IPS-20b (cell line): ENCODE data around the gene DIPK1B.
A peak's percentile ranks its signal among the peaks of the same experiment; 100 is the strongest.
"Not testable (repeated sequence)": the region's sequence is repeated elsewhere in the genome, so short reads cannot be mapped to it uniquely, and the experiment has no call there.

Experiments
- H3K27ac ChIP-seq: one replicate; pipeline ENCODE4 v1.5.1; 2013; ENCODE audit warnings: low read length
- H3K27me3 ChIP-seq: 2 replicates; pipeline ENCODE4 v1.6.1; 2013; ENCODE audit warnings: mild to moderate bottlenecking, low read length, inconsistent platforms; ENCODE audit not compliant: insufficient read depth
- H3K36me3 ChIP-seq: 2 replicates; pipeline ENCODE4 v1.6.1; 2013; ENCODE audit warnings: low read depth, mild to moderate bottlenecking, inconsistent platforms, low read length, moderate library complexity; ENCODE audit not compliant: insufficient read depth
- H3K4me1 ChIP-seq: 2 replicates; pipeline ENCODE4 v1.6.1; 2013; ENCODE audit warnings: mild to moderate bottlenecking, control low read depth, inconsistent platforms, low read length, moderate library complexity; ENCODE audit not compliant: insufficient read depth
- H3K4me3 ChIP-seq: 2 replicates; pipeline ENCODE4 v1.5.1; 2013; ENCODE audit warnings: mild to moderate bottlenecking, low read length, inconsistent platforms
- H3K9ac ChIP-seq: 2 replicates; pipeline ENCODE4 v1.6.1; 2013; ENCODE audit warnings: low read depth, mild to moderate bottlenecking, inconsistent platforms, low read length, moderate library complexity
- H3K9me3 ChIP-seq: 2 replicates; pipeline ENCODE4 v1.6.1; 2013; ENCODE audit warnings: mild to moderate bottlenecking, low read depth, low read length, inconsistent platforms; ENCODE audit not compliant: insufficient read depth

DIPK1B gene

DNA sequence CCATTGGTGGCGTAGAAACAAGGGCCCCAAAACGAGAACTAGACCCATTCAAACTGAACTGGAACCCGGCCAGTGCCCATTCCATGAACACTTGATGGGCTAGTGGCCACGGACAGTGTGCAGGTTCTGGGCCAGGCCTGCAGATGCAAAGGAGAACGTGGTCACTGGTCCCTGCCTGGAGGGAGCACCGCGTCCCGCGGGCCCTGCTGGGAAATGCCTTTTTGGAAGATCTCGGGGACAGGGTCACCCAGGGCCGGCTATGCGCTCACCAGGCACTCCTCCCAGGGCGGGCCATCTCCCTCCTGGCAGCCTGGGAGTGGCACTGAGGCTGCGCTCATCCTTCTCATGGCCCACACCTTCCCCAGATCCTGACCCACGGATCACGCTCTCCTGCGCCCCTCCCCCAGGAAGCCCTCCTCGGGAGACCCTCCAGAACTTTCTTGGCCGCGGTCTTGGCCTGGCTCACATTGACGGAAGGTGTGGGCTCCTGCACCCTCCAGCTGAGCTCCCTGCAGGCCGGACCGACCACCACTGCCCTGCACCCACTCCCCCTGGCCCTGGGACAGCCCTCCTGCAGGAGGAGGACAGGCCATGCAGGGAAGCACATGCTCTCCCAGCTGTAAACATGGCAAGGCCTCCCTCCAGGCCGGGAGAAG lies 2.8 kb upstream of the DIPK1B start:
- no peak overlapping the region for H3K27ac ChIP-seq
- H3K9me3 ChIP-seq: no peaks in the 10 kb centered on the region
- no peak overlapping the region for H3K9ac ChIP-seq
- H3K4me1 ChIP-seq: no peaks in the 10 kb centered on the region; the same call in 1 of the 2 replicates
- no peaks in the 10 kb centered on the region; the same call in 1 of the 2 replicates for H3K36me3 ChIP-seq
- H3K4me3 ChIP-seq: no peak overlapping the region
- H3K27me3 ChIP-seq: peaks cover 17% of the 10 kb centered on the region; the same call in 1 of the 2 replicates

DNA sequence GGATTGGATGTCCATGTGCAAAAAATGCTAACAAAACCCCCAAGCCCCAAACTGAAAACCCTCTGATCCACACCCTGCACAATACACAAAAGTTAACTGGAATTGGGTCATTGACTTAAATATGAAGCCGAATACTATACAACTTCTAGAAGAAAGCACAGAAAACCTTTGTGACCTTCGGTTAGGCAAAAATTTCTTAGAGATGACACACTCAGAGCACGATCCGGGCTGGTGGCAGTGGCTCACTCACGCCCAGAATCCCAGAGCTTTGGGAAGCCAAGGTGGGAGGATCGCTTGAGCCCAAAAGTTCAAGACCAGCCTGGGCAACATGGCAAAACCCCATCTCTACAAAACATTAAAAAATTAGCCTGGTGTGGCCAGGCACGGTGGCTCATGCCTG lies 1.8 kb upstream of the DIPK1B start:
- H3K27ac ChIP-seq: no peak overlapping the region
- H3K4me1 ChIP-seq: no peaks in the 10 kb centered on the region; the same call in 1 of the 2 replicates
- peaks cover 17% of the 10 kb centered on the region; the same call in 1 of the 2 replicates for H3K27me3 ChIP-seq
- no peak overlapping the region for H3K9ac ChIP-seq
- no peaks in the 10 kb centered on the region; the same call in 1 of the 2 replicates for H3K36me3 ChIP-seq
- H3K9me3 ChIP-seq: no peaks in the 10 kb centered on the region
- no peak overlapping the region for H3K4me3 ChIP-seq

DNA sequence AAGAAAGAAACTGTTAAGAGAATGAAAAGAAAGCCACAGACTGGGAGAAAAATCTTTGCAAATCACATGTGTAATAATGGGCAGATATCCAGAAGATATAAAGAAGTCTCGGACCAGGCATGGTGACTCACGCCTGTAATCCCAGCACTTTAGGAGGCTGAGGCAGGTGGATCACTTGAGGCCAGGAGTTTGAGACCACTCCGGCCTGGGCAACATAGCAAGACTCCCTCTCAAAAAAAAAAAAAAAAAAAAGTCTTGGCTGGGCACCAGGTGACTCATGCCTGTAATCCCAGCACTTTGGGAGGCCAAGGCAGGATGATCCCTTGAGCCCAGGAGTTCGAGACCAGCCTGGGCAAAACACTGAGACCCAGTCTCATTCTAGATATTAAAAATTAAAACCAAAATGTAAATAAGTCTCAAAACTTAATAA lies 1.1 kb upstream of the DIPK1B start:
- H3K9me3 ChIP-seq, H3K9ac ChIP-seq, H3K4me1 ChIP-seq, H3K36me3 ChIP-seq, H3K27ac ChIP-seq: not testable (repeated sequence)
- Histone ChIP-seq H3K4me3 (peak overlapping the region; percentile 83; the same call in 1 of the 2 replicates), H3K27me3 (peaks cover 17% of the 10 kb centered on the region; the same call in 1 of the 2 replicates)

DNA sequence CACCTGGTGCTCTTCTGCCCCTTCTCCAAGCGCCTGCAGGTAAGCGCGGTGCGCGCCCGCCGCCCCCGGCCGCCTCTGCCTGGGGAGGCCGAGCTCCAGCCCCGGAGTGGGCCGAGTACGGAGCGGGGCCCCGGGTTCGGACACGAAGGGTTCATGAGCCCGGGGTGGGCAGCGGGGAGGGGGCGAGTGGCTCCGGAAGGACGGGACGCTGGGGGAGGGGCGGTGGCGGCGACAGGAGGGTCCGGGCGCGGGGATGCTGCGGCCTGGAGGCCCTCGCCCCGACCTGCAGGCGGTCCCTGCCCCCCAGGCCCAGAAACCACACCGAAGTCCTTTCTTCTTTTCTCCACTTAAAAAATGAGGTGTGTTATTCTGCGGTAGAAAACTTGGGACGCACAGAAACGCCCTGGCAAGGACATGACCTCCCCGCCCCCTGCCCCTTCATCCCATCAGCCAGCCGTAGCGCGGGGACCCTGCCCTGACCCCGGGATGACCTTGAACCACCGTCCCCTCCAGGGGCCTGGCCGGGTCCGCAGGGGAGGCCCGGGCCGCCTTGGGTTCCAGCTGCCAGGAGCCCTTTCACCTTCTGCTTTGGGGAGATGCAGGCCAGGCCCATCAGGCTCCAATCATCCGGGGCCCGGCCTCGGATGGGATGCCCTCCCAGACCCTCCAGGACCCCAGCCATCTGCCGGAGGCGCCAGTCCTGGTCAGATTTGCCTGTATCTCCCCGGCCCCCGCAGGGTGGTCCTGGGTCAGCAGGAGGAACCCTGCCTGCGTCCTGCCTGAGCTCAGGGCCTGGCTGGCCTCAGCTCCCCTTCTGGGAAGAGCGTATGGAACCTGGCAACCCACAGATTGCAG lies 545 bp downstream of the DIPK1B start:
- H3K27me3 ChIP-seq: peaks cover 17% of the 10 kb centered on the region; the same call in 1 of the 2 replicates
- no peaks in the 10 kb centered on the region; the same call in 1 of the 2 replicates for H3K4me1 ChIP-seq
- no peaks in the 10 kb centered on the region; the same call in 1 of the 2 replicates for H3K36me3 ChIP-seq
- peak overlapping the region; percentile 64; the same call in 1 of the 2 replicates for H3K9ac ChIP-seq
- no peaks in the 10 kb centered on the region for H3K9me3 ChIP-seq
- peak overlapping the region; percentile 75 for H3K4me3 ChIP-seq
- H3K27ac ChIP-seq: no peak overlapping the region

DNA sequence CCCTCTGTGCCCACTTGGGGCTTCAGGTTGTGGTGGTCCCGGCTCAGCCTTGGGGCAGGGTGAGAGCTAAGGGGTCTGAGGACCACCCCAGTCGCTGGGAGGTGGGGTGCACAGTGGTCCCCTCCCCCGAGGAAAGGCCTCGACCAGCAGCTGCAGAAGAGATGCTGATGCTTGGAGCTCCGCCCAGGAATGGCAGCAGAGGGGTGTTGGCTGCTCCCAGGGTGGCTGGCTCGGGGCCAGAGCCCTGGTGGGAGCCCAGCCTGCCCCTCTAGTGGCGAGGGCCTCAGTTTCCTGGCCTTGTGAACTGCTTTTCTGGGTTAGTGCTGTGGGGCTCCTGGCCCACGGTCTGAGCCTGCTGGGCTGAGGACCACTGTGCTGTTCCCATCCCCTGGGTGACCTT lies 1.2 kb downstream of the DIPK1B start:
- Histone ChIP-seq H3K27me3 (peaks cover 17% of the 10 kb centered on the region; the same call in 1 of the 2 replicates), H3K9me3 (no peaks in the 10 kb centered on the region), H3K4me1 (no peaks in the 10 kb centered on the region; the same call in 1 of the 2 replicates), H3K27ac (no peak overlapping the region), H3K36me3 (no peaks in the 10 kb centered on the region; the same call in 1 of the 2 replicates), H3K9ac (peak overlapping the region; percentile 64; the same call in 1 of the 2 replicates), H3K4me3 (peak overlapping the region; percentile 75)

DNA sequence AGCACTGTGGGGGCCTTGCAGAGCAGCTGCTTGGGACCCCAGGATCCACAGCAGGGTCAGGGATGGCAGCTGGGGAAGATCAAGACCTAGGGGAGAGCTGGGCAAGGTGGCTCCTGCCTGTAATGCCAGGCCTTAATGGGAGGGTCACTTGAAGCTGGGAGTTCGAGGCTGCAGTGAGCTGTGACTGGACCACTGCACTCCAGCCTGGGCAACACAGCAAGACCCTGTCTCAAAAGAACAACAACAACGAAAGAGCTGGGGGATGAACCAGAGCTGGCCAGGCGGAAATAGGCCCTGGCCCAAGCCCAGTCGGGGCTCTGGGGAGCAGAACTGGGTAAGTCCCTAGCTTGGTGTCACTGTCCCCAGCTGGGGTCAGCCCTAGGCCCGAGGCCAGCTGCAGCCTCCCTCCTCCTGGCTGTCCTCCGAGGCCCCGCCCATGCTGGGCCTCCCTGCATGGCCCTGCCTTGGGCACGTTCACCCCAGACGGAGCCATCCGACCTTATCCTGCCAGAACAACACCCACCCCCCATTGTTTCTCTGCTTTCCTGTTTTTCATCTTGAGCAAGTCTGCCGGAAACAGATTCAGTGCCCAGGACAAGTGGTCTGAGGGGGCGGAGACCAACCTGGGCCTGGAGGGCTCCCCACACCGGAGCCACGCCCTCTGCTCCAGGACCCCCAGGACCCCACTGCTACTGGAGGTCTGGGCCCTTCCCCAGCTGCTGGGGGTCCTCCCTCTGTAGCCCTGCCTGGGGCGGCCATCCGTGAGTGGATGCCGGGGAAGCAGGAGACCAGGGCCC lies 1.9 kb downstream of the DIPK1B start:
- no peaks in the 10 kb centered on the region for H3K9me3 ChIP-seq
- H3K9ac ChIP-seq: no peak overlapping the region
- H3K36me3 ChIP-seq: no peaks in the 10 kb centered on the region; the same call in 1 of the 2 replicates
- H3K27ac ChIP-seq: no peak overlapping the region
- H3K4me1 ChIP-seq: no peaks in the 10 kb centered on the region; the same call in 1 of the 2 replicates
- peaks cover 17% of the 10 kb centered on the region; the same call in 1 of the 2 replicates for H3K27me3 ChIP-seq
- H3K4me3 ChIP-seq: no peak overlapping the region

DNA sequence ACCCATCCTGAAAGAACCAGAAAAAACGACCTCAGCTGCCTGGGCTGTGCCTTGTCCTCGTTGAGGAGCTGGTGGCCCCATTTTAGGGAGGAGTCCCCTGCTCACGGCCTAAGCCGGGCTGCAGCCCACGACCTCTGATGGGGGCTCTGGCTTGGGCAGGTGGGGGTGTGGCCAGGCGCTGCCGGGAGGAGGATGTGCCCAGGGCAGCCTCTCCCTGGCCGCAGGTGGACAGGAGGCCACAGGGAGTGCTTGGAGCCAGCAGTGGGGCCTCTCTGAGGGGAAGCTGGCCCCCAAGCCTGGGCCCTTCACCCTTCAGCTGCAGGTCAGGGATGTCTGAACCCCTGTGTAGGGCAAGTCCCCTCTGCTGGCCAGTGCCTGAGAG lies 2.5 kb downstream of the DIPK1B start:
- Histone ChIP-seq H3K9ac (no peak overlapping the region), H3K4me3 (no peak overlapping the region), H3K4me1 (no peaks in the 10 kb centered on the region; the same call in 1 of the 2 replicates), H3K27ac (no peak overlapping the region), H3K36me3 (no peaks in the 10 kb centered on the region; the same call in 1 of the 2 replicates), H3K27me3 (peaks cover 17% of the 10 kb centered on the region; the same call in 1 of the 2 replicates), H3K9me3 (no peaks in the 10 kb centered on the region)

DNA sequence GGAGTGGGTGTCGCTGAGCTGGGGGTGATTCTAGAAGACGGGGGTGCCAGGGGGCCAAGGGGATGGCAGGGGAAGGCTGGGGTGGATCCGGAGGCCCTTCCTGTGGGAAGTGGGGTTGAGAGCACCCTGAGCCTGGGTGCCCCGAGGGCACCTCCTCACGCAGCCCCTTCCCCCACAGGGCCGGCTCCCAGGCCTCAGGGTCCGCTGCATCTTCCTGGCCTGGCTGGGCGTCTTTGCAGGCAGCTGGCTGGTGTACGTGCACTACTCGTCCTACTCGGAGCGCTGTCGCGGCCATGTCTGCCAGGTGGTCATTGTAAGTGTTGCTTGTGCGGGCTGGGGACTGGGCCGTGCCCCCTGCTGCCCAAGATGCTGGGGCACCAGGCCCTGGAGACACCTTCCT lies 5.0 kb downstream of the DIPK1B start:
- Histone ChIP-seq H3K27ac (no peak overlapping the region), H3K4me3 (no peak overlapping the region), H3K4me1 (no peaks in the 10 kb centered on the region; the same call in 1 of the 2 replicates), H3K9ac (no peak overlapping the region), H3K27me3 (no peaks in the 10 kb centered on the region), H3K9me3 (no peaks in the 10 kb centered on the region), H3K36me3 (peaks cover under 1% of the 10 kb centered on the region; the same call in 1 of the 2 replicates)

DNA sequence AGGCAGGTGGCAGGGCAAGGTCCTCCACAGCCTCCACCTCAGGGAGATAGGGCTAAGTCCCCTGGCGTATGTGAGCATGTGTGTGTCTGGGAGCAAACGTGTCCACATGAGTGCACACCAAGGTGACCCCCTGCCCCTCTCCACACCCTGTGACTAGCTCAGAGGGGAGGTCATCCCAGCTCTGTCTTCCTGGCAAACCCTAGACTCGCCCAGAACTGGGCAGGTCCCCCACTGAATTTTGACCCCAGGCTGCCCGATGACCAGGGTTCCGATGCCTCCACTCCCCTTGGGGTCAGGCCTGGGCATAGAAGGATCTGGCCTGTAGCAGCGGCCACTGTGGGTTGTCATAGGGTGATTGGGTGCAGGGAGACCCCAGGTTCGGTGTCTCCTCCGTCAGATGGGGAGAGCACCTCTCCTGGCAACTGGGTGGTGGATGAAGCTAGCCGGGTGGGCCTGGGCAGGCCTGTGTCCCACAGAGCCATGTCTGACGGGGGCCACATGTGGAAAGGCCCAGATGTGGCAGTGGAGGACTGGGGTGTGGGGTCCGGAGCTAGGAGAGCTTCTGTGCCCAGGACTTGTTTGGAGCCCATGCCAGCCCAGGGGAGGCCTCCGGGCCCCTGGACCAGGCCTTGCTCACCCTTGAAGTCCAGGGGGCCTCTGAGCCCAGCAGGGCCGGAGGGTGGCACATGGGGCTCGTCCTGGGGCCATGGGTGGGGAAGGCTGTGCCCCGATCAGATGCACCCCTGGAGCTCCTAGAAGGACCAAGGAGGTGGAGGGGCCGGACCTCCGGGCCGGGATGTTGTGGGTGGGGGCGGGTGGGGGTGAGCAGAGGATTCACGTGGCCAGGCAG lies 6.2 kb downstream of the DIPK1B start:
- H3K36me3 ChIP-seq: peaks cover 12% of the 10 kb centered on the region
- no peaks in the 10 kb centered on the region for H3K9me3 ChIP-seq
- H3K9ac ChIP-seq: no peak overlapping the region
- H3K27me3 ChIP-seq: no peaks in the 10 kb centered on the region
- no peak overlapping the region for H3K4me3 ChIP-seq
- no peaks in the 10 kb centered on the region; the same call in 1 of the 2 replicates for H3K4me1 ChIP-seq
- no peak overlapping the region for H3K27ac ChIP-seq

DNA sequence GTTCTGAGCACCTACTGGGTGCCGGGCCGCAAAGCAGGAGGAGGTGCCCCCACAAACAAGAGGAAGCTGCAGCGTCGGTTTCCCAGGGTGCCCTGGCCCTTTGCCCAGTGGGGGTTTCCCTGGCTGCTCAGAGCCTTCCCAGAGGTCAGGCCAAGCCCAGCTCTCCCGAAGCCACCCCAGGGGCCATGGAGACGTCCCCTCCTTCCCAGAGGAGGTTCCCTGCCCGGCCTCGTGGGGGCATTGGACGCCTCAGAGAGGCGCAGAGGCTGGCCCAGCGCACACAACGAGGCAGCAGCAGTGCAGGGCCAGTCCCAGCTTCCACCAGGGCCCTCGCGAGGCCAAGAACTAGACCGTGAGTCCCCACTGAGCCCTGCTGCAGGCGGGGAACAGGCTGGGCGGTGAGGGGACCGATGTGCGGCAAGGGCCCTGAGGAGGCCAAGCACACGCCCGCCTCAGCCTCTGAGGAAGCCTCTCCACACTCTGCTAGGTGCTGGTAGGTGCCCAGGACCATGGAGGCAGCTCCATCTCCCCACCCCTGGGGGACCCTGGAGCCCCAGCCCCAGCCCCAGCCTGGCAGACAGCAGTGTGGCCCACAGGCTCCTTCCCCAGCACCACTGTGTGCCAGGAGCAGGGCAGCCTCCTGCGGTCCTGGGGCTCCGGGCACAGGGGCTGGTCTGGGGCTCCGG lies 7.0 kb downstream of the DIPK1B start:
- no peaks in the 10 kb centered on the region for H3K27me3 ChIP-seq
- H3K27ac ChIP-seq: no peak overlapping the region
- H3K36me3 ChIP-seq: peaks cover 20% of the 10 kb centered on the region
- no peaks in the 10 kb centered on the region for H3K9me3 ChIP-seq
- no peaks in the 10 kb centered on the region for H3K4me1 ChIP-seq
- no peak overlapping the region for H3K9ac ChIP-seq
- H3K4me3 ChIP-seq: no peak overlapping the region
